Measurements from ENCODE around the gene DUXB.

DUXB gene

DNA sequence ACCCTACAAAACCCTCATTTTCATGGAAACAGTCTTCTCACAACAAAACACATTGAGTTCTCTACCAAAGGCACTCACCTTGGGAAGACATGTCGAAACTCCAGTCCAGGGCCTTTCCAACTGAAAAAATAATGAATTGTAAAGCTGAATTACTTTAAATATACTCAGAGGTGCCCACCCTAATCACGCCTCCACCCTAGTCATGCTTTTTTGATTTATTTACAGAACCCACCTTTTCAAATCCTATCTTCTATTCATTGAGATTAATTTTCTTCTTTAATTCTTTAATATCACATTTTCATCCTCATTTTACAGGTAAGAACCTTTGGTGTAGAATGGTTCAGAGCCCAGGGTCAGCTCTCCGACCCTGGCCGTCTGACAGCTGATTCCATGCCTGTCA, 24.4 kb downstream of the DUXB start, which contains the start of gene CPHXL2:
Gene CPHXL2 (minus strand): TSS at position 101 of the 400 bp plus-strand sequence. CDS start 10 bp downstream, at position 91.
- H3K27me3 ChIP-seq (ENCODE audit: insufficient read depth, poor library complexity, severe bottlenecking) = no peaks in the 10 kb centered on the region
- DNase-seq (ENCODE audit: low read depth in 1 of 2, low spot score in 1 of 2) = no peak
- no peak within 1 kb of the TSS for H3K27ac ChIP-seq (replicated peaks)
- H3K4me3 ChIP-seq (replicated peaks; ENCODE audit: insufficient read depth, low read length) = no peak within 1 kb of the TSS
- TF ChIP-seq SPI1 (IDR thresholded peaks at IDR 0.05; ENCODE audit: borderline replicate concordance, low read depth) (no peak), POLR2AphosphoS5 (IDR thresholded peaks at IDR 0.05; ENCODE audit: low read depth) (no peak), GABPA (IDR thresholded peaks at IDR 0.05; ENCODE audit: low read depth) (no peak)
- TF ChIP-seq, protein P1, sequence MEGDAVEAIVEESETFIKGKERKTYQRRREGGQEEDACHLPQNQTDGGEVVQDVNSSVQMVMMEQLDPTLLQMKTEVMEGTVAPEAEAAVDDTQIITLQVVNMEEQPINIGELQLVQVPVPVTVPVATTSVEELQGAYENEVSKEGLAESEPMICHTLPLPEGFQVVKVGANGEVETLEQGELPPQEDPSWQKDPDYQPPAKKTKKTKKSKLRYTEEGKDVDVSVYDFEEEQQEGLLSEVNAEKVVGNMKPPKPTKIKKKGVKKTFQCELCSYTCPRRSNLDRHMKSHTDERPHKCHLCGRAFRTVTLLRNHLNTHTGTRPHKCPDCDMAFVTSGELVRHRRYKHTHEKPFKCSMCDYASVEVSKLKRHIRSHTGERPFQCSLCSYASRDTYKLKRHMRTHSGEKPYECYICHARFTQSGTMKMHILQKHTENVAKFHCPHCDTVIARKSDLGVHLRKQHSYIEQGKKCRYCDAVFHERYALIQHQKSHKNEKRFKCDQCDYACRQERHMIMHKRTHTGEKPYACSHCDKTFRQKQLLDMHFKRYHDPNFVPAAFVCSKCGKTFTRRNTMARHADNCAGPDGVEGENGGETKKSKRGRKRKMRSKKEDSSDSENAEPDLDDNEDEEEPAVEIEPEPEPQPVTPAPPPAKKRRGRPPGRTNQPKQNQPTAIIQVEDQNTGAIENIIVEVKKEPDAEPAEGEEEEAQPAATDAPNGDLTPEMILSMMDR (IDR thresholded peaks at IDR 0.05; ENCODE audit: insufficient read depth, low read length) = no peak
- TF ChIP-seq, protein P2, sequence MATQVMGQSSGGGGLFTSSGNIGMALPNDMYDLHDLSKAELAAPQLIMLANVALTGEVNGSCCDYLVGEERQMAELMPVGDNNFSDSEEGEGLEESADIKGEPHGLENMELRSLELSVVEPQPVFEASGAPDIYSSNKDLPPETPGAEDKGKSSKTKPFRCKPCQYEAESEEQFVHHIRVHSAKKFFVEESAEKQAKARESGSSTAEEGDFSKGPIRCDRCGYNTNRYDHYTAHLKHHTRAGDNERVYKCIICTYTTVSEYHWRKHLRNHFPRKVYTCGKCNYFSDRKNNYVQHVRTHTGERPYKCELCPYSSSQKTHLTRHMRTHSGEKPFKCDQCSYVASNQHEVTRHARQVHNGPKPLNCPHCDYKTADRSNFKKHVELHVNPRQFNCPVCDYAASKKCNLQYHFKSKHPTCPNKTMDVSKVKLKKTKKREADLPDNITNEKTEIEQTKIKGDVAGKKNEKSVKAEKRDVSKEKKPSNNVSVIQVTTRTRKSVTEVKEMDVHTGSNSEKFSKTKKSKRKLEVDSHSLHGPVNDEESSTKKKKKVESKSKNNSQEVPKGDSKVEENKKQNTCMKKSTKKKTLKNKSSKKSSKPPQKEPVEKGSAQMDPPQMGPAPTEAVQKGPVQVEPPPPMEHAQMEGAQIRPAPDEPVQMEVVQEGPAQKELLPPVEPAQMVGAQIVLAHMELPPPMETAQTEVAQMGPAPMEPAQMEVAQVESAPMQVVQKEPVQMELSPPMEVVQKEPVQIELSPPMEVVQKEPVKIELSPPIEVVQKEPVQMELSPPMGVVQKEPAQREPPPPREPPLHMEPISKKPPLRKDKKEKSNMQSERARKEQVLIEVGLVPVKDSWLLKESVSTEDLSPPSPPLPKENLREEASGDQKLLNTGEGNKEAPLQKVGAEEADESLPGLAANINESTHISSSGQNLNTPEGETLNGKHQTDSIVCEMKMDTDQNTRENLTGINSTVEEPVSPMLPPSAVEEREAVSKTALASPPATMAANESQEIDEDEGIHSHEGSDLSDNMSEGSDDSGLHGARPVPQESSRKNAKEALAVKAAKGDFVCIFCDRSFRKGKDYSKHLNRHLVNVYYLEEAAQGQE (IDR thresholded peaks at IDR 0.05; ENCODE audit: insufficient replicate concordance, low read depth) = no peak

GRCh38 chr16:75667503-75667902, 33.8 kb downstream of the DUXB start:
- H3K27ac ChIP-seq (replicated peaks) = no peak overlapping the region
- TF ChIP-seq POLR2AphosphoS5 (IDR thresholded peaks at IDR 0.05; ENCODE audit: low read depth) (no peak), SPI1 (IDR thresholded peaks at IDR 0.05; ENCODE audit: borderline replicate concordance, low read depth) (no peak), GABPA (IDR thresholded peaks at IDR 0.05; ENCODE audit: low read depth) (no peak)
- TF ChIP-seq, protein P1 (IDR thresholded peaks at IDR 0.05; ENCODE audit: insufficient read depth, low read length) = no peak
- TF ChIP-seq, protein P2 (IDR thresholded peaks at IDR 0.05; ENCODE audit: insufficient replicate concordance, low read depth) = no peak
- H3K4me3 ChIP-seq (replicated peaks; ENCODE audit: insufficient read depth, low read length) = no peak overlapping the region
- no peaks in the 10 kb centered on the region for H3K27me3 ChIP-seq (ENCODE audit: insufficient read depth, poor library complexity, severe bottlenecking)
- DNase-seq (ENCODE audit: low read depth in 1 of 2, low spot score in 1 of 2) = no peak

GRCh38 chr16:75660726-75661302, 40.4 kb downstream of the DUXB start:
- Histone ChIP-seq H3K4me3 (replicated peaks; ENCODE audit: insufficient read depth, low read length) (no peak overlapping the region), H3K27me3 (ENCODE audit: insufficient read depth, poor library complexity, severe bottlenecking) (no peaks in the 10 kb centered on the region), H3K27ac (replicated peaks) (no peak overlapping the region)
- DNase-seq (ENCODE audit: low read depth in 1 of 2, low spot score in 1 of 2) = no peak
- TF ChIP-seq SPI1 (IDR thresholded peaks at IDR 0.05; ENCODE audit: borderline replicate concordance, low read depth) (no peak), GABPA (IDR thresholded peaks at IDR 0.05; ENCODE audit: low read depth) (no peak), POLR2AphosphoS5 (IDR thresholded peaks at IDR 0.05; ENCODE audit: low read depth) (no peak)
- TF ChIP-seq, protein P1 (IDR thresholded peaks at IDR 0.05; ENCODE audit: insufficient read depth, low read length) = no peak
- TF ChIP-seq, protein P2 (IDR thresholded peaks at IDR 0.05; ENCODE audit: insufficient replicate concordance, low read depth) = no peak

All from HL-60 (cell line).